PC-3 (cell line): ENCODE data around the gene TMEM270.

Source experiments
- EZH2phosphoT487 ChIP-seq: fragments of 300-600 bp; sonication (generic); IDR thresholded peaks from 2 replicates; pipeline ENCODE4 v1.6.1; 2018; ENCODE audit warnings: mild to moderate bottlenecking, antibody characterized with exemption, low read length, borderline replicate concordance
- TF ChIP-seq, protein P1 (sequence below): fragments of 300-600 bp; sonication (generic); conservative IDR thresholded peaks from 2 replicates; pipeline ENCODE4 v1.5.1; 2017; ENCODE audit warnings: antibody characterized with exemption, low read depth, mild to moderate bottlenecking, low read length

DNA sequence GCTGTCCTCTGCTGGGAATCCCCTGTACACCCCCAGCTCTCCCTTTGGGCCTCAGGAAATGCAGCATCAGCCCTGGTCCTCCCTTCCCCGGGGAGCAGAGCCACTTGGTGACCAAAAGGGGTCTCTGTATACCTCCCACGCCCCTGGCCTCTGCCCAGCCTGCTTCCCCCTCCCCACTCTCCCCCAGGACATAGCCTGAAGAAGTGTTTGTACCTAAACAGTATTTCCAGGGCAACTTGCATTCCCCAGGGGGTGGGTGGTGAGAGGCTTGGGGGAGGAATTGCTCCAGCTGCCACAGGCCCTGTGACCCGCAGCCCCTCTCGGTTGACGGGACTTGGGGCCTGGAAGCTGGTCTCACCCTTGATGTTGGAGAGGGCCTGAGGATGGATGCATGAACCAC lies 39.3 kb downstream of the TMEM270 start:
- TF ChIP-seq, protein P1, sequence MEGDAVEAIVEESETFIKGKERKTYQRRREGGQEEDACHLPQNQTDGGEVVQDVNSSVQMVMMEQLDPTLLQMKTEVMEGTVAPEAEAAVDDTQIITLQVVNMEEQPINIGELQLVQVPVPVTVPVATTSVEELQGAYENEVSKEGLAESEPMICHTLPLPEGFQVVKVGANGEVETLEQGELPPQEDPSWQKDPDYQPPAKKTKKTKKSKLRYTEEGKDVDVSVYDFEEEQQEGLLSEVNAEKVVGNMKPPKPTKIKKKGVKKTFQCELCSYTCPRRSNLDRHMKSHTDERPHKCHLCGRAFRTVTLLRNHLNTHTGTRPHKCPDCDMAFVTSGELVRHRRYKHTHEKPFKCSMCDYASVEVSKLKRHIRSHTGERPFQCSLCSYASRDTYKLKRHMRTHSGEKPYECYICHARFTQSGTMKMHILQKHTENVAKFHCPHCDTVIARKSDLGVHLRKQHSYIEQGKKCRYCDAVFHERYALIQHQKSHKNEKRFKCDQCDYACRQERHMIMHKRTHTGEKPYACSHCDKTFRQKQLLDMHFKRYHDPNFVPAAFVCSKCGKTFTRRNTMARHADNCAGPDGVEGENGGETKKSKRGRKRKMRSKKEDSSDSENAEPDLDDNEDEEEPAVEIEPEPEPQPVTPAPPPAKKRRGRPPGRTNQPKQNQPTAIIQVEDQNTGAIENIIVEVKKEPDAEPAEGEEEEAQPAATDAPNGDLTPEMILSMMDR, result no peak
- TF ChIP-seq EZH2phosphoT487, result no peak
